HepG2 (cell line): Measurements from ENCODE around the gene NPW. TPM values are rescaled to one million over a fixed set of nuclear protein-coding genes. Genes with fewer than 3 reads are reported as not detected.

Source experiments
- ARNT2 ChIP-seq: sonication (generic); formaldehyde crosslinking; IDR thresholded peaks from 2 replicates; pipeline ENCODE4 v1.8.0; 2022; ENCODE audit warnings: mild to moderate bottlenecking, low read depth, missing genetic modification reagents, moderate library complexity
- CSRNP2 ChIP-seq: sonication (generic); formaldehyde crosslinking; conservative IDR thresholded peaks from 2 replicates; pipeline ENCODE4 v1.8.0; 2022; ENCODE audit warnings: low read depth, missing genetic modification reagents
- DZIP1 ChIP-seq: sonication (generic); formaldehyde crosslinking; IDR thresholded peaks from 2 replicates; pipeline ENCODE4 v1.5.0; 2020; ENCODE audit warnings: mild to moderate bottlenecking, missing genetic modification reagents
- HNRNPL ChIP-seq: fragments of 200-400 bp; formaldehyde crosslinking; IDR thresholded peaks from 2 replicates; pipeline ENCODE4 v1.6.1; 2017; ENCODE audit warnings: mild to moderate bottlenecking, low read depth, low read length
- IRF2 ChIP-seq: IDR thresholded peaks from 2 replicates; pipeline ENCODE4 v1.6.1; 2018; ENCODE audit warnings: missing genetic modification reagents, missing compliant biosample characterization
- KMT2A ChIP-seq: sonication (generic); formaldehyde crosslinking; IDR thresholded peaks from 2 replicates; pipeline ENCODE4 v1.4.0; 2020; ENCODE audit warnings: missing genetic modification reagents
- MAFK ChIP-seq, 2 experiments: IDR thresholded peaks in 1 of 2; conservative IDR thresholded peaks in 1 of 2; 2 replicates each; pipeline ENCODE4 v1.6.1; 2011; ENCODE audit warnings: improper control_type of control experiment in 2 of 2, low read length in 2 of 2
- POLR2A ChIP-seq, 2 experiments: IDR thresholded peaks; 2 replicates each; pipeline ENCODE4 v1.6.1; 2011; ENCODE audit warnings: low read depth in 2 of 2, low read length in 2 of 2, mild to moderate bottlenecking in 1 of 2, moderate library complexity in 1 of 2; ENCODE audit not compliant: insufficient read depth in 1 of 2
- POLR2G ChIP-seq: fragments of 200-400 bp; formaldehyde crosslinking; IDR thresholded peaks from 2 replicates; pipeline ENCODE4 v1.6.1; 2018; ENCODE audit warnings: mild to moderate bottlenecking, low read depth, low read length, moderate library complexity
- RCOR2 ChIP-seq: IDR thresholded peaks from 2 replicates; pipeline ENCODE4 v1.6.1; 2016; ENCODE audit warnings: missing biosample characterization, missing genetic modification reagents
- TARDBP ChIP-seq: sonication (generic); formaldehyde crosslinking; IDR thresholded peaks from 2 replicates; pipeline ENCODE4 v1.8.0; 2022; ENCODE audit warnings: mild to moderate bottlenecking, missing genetic modification reagents
- TGIF2 ChIP-seq: IDR thresholded peaks from 2 replicates; pipeline ENCODE4 v1.6.1; 2016; ENCODE audit warnings: control low read depth, missing compliant biosample characterization
- UBTF ChIP-seq: sonication (generic); formaldehyde crosslinking; IDR thresholded peaks from 2 replicates; pipeline ENCODE4 v1.4.0; 2020; ENCODE audit warnings: mild to moderate bottlenecking, missing genetic modification reagents
- XBP1 ChIP-seq: sonication (generic); formaldehyde crosslinking; IDR thresholded peaks from 2 replicates; pipeline ENCODE4 v1.5.0; 2020; ENCODE audit warnings: missing genetic modification reagents
- YEATS2 ChIP-seq: sonication (generic); formaldehyde crosslinking; IDR thresholded peaks from 2 replicates; pipeline ENCODE4 v1.4.0; 2020; ENCODE audit warnings: missing genetic modification reagents, borderline replicate concordance
- ZFP36 ChIP-seq: fragments of 150-350 bp; IDR thresholded peaks from 2 replicates; pipeline ENCODE4 v1.6.1; 2018; ENCODE audit warnings: borderline replicate concordance, low read length, low read depth; ENCODE audit not compliant: partially characterized antibody
- ZFP36L2 ChIP-seq: sonication (generic); formaldehyde crosslinking; IDR thresholded peaks from 2 replicates; pipeline ENCODE4 v1.4.0; 2020; ENCODE audit warnings: missing genetic modification reagents
- ZNF343 ChIP-seq: sonication (generic); formaldehyde crosslinking; IDR thresholded peaks from 2 replicates; pipeline ENCODE4 v1.4.0; 2020; ENCODE audit warnings: mild to moderate bottlenecking, missing genetic modification reagents
- ZNF530 ChIP-seq: sonication (generic); formaldehyde crosslinking; IDR thresholded peaks from 2 replicates; pipeline ENCODE4 v1.5.0; 2020; ENCODE audit warnings: low read depth, mild to moderate bottlenecking, missing genetic modification reagents
- polyA plus RNA-seq, 8 experiments: library from polyadenylated mRNA; depleted of rRNA in 3 of 8; stranded (reverse) in 7 of 8; unstranded in 1 of 8; fragments of >200 nt; fragmentation: Illumina TruSeq in 4 of 8; extraction: Trizol in 4 of 8; gene quantifications; 2 replicates each; pipeline versions ENCODE4 v1.2.1 to v1.2.3, GENCODE V29; 2011 to 2016; ENCODE audit warnings: low read depth in 4 of 8, missing spikeins in 1 of 8, mixed read lengths in 1 of 8; ENCODE audit not compliant: insufficient read depth in 1 of 8
- total RNA-seq, 5 experiments: library from RNA; depleted of rRNA; stranded (reverse); fragments of >200 nt; fragmentation: Illumina TruSeq; extraction: Trizol; gene quantifications; 2 replicates each; pipeline ENCODE4 v1.2.3, GENCODE V29; 2016; ENCODE audit warnings: low read depth in 1 of 5

The NPW gene
- total and polyA plus RNA-seq, 2 of the 13 experiments (the other 11 are each of a cell fraction or from before 2014, with no cell fraction given): 0.24 to 0.97 TPM

- TF ChIP-seq CSRNP2 (CRISPR knock-in tag) (no peak), DZIP1 (CRISPR knock-in tag) (peak; percentile 81), ZFP36 (no peak), ZNF530 (no peak), YEATS2 (peak; percentile 81; the same call in 1 of the 2 replicates), POLR2G (peak; percentile 57; the same call in 1 of the 2 replicates), ARNT2 (peak; percentile 53), UBTF (CRISPR knock-in tag) (peak; percentile 90), RCOR2 (0 out of 2 replicates have a peak, but pooled peaks have one; percentile 45), KMT2A (CRISPR knock-in tag) (no peak), XBP1 (CRISPR knock-in tag) (no peak), TARDBP (CRISPR knock-in tag) (peak; percentile 85), TGIF2 (peak; percentile 15; the same call in 1 of the 2 replicates), IRF2 (CRISPR knock-in tag) (peak; percentile 96), ZNF343 (CRISPR knock-in tag) (peak; percentile 57; the same call in 1 of the 2 replicates), MAFK (conservative IDR thresholded peaks at IDR 0.05 in 1 of 2, IDR thresholded peaks at IDR 0.05 in 1 of 2; ENCODE audit: low read length in 2 of 2) (no peak), POLR2A (IDR thresholded peaks at IDR 0.05; ENCODE audit: insufficient read depth in 1 of 2, low read depth in 2 of 2, low read length in 2 of 2) (peak in 1 of 2 experiments; percentile 68; a peak in 1 of 4 replicates), ZFP36L2 (CRISPR knock-in tag) (no peak), HNRNPL (peak; percentile 74; the same call in 1 of the 2 replicates)
Measured at GRCh38 chr16:2047330-2048115, 27.9 kb downstream of the NPW start, which contains the start of the genes NTHL1 and TSC2 (continued).
